Keratinocyte (primary cell): ENCODE measurements around the gene LTV1.

Experiments used
- EZH2 ChIP-seq: IDR thresholded peaks from one replicate; pipeline ENCODE4 v1.6.1; 2012; ENCODE audit warnings: inconsistent platforms, mild to moderate bottlenecking, low read length, moderate library complexity
- TF ChIP-seq, protein P1 (sequence below), 3 experiments: IDR thresholded peaks in 1 of 3; conservative IDR thresholded peaks in 1 of 3; optimal IDR thresholded peaks in 1 of 3; 2 replicates in 2 of 3; 3 replicates in 1 of 3; pipeline versions ENCODE3 to v1.5.1; 2011; ENCODE audit warnings: low read length in 3 of 3, mild to moderate bottlenecking in 3 of 3, moderate library complexity in 2 of 3, control low read depth in 1 of 3, inconsistent platforms in 1 of 3; ENCODE audit not compliant: insufficient read depth in 2 of 3; ENCODE audit errors: extremely low read depth in 1 of 3

GRCh38 chr6:143806282-143807102 is 36.6 kb upstream of the LTV1 start:
- TF ChIP-seq, protein P1, sequence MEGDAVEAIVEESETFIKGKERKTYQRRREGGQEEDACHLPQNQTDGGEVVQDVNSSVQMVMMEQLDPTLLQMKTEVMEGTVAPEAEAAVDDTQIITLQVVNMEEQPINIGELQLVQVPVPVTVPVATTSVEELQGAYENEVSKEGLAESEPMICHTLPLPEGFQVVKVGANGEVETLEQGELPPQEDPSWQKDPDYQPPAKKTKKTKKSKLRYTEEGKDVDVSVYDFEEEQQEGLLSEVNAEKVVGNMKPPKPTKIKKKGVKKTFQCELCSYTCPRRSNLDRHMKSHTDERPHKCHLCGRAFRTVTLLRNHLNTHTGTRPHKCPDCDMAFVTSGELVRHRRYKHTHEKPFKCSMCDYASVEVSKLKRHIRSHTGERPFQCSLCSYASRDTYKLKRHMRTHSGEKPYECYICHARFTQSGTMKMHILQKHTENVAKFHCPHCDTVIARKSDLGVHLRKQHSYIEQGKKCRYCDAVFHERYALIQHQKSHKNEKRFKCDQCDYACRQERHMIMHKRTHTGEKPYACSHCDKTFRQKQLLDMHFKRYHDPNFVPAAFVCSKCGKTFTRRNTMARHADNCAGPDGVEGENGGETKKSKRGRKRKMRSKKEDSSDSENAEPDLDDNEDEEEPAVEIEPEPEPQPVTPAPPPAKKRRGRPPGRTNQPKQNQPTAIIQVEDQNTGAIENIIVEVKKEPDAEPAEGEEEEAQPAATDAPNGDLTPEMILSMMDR (optimal IDR thresholded peaks at IDR 0.05 in 1 of 3, IDR thresholded peaks at IDR 0.05 in 1 of 3, conservative IDR thresholded peaks at IDR 0.05 in 1 of 3; ENCODE audit: extremely low read depth in 1 of 3, insufficient read depth in 2 of 3, low read length in 3 of 3): no peak
- TF ChIP-seq EZH2: no peak
